ENCODE measurements around the gene KREMEN2.

DNA sequence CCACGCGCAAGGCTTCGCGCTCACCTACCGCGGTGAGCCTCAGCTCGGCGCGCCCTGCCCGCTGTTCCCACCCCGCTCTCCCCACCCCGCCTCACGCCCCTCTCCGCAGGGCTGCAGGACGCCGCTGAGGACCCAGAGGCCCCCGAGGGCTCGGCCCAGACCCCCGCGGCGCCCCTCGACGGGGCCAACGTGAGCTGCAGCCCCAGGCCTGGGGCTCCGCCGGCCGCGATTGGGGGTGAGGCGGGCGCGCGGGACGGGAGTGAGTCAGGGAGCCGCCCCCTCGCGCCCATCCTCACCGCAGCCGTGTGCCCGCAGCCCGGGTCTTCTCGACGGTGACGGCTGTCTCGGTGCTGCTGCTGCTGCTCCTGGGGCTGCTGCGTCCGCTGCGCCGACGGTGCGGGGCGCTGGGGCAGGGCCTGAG lies 3.1 kb downstream of the KREMEN2 start:
- TF ChIP-seq, protein P1, sequence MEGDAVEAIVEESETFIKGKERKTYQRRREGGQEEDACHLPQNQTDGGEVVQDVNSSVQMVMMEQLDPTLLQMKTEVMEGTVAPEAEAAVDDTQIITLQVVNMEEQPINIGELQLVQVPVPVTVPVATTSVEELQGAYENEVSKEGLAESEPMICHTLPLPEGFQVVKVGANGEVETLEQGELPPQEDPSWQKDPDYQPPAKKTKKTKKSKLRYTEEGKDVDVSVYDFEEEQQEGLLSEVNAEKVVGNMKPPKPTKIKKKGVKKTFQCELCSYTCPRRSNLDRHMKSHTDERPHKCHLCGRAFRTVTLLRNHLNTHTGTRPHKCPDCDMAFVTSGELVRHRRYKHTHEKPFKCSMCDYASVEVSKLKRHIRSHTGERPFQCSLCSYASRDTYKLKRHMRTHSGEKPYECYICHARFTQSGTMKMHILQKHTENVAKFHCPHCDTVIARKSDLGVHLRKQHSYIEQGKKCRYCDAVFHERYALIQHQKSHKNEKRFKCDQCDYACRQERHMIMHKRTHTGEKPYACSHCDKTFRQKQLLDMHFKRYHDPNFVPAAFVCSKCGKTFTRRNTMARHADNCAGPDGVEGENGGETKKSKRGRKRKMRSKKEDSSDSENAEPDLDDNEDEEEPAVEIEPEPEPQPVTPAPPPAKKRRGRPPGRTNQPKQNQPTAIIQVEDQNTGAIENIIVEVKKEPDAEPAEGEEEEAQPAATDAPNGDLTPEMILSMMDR (IDR thresholded peaks at IDR 0.05; ENCODE audit: low read depth, low read length) = no peak
- TF ChIP-seq EZH2phosphoT487 (IDR thresholded peaks at IDR 0.05; ENCODE audit: low read depth) = no peak
